HCT116 (cell line): Measurements from ENCODE around the gene HOXB3.

Source experiments
- CTCF ChIP-seq, 3 experiments: fragments of 200-600 bp in 1 of 3; sonication (generic) in 1 of 3; IDR thresholded peaks in 2 of 3; conservative IDR thresholded peaks in 1 of 3; 2 replicates each; pipeline ENCODE4 v1.5.1; 2012 to 2017; ENCODE audit warnings: low read depth in 2 of 3, low read length in 2 of 3, antibody characterized with exemption in 1 of 3, borderline replicate concordance in 1 of 3, control low read depth in 1 of 3, mild to moderate bottlenecking in 1 of 3, mixed read lengths in 1 of 3, mixed run types in 1 of 3, moderate library complexity in 1 of 3; ENCODE audit not compliant: insufficient read depth in 1 of 3
- EGR1 ChIP-seq: IDR thresholded peaks from 2 replicates; pipeline ENCODE4 v1.6.1; 2012; ENCODE audit warnings: low read depth
- EZH2 ChIP-seq: fragments of 200-600 bp; sonication (generic); IDR thresholded peaks from 2 replicates; pipeline ENCODE4 v1.6.1; 2017; ENCODE audit warnings: antibody characterized with exemption, mixed run types
- JUND ChIP-seq: IDR thresholded peaks from 2 replicates; pipeline ENCODE4 v1.6.1; 2012
- MAX ChIP-seq: IDR thresholded peaks from 2 replicates; pipeline ENCODE4 v1.6.1; 2012
- POLR2AphosphoS5 ChIP-seq: IDR thresholded peaks from 2 replicates; pipeline ENCODE4 v1.6.1; 2011; ENCODE audit warnings: mild to moderate bottlenecking, low read depth, low read length, moderate library complexity
- REST ChIP-seq: IDR thresholded peaks from 2 replicates; pipeline ENCODE4 v1.6.1; 2012; ENCODE audit warnings: low read depth
- SIN3A ChIP-seq: IDR thresholded peaks from 2 replicates; pipeline ENCODE4 v1.6.1; 2012; ENCODE audit warnings: low read depth

GRCh38 chr17:48604770-48605329 lies 14.8 kb upstream of the HOXB3 start, which contains the start of gene HOXB6:
- TF ChIP-seq JUND, result no peak
- 0 out of 6 replicates have a peak, but pooled peaks of 2 of the 3 experiments have one; percentile 8 to 9 for TF ChIP-seq CTCF (IDR thresholded peaks at IDR 0.05 in 2 of 3, conservative IDR thresholded peaks at IDR 0.05 in 1 of 3; ENCODE audit: borderline replicate concordance in 1 of 3, insufficient read depth in 1 of 3, low read depth in 2 of 3, low read length in 2 of 3)
- no peak for TF ChIP-seq MAX
- TF ChIP-seq REST, result no peak
- no peak for TF ChIP-seq EZH2
- no peak for TF ChIP-seq EGR1
- TF ChIP-seq POLR2AphosphoS5, result peak; percentile 98
- no peak for TF ChIP-seq SIN3A
